HG02588 (cell line): ENCODE results near the gene RAD51B.
"Not testable (repeated sequence)": the region's sequence is repeated elsewhere in the genome, so short reads cannot be mapped to it uniquely, and the experiment has no call there.

Experiments used
- ATAC-seq: cut with Tn5 transposase; IDR thresholded peaks from one replicate; pipeline ENCODE4 v1.9.1; 2021; ENCODE audit warnings: mild to moderate bottlenecking, moderate library complexity; ENCODE audit not compliant: unreplicated experiment

The RAD51B gene

DNA sequence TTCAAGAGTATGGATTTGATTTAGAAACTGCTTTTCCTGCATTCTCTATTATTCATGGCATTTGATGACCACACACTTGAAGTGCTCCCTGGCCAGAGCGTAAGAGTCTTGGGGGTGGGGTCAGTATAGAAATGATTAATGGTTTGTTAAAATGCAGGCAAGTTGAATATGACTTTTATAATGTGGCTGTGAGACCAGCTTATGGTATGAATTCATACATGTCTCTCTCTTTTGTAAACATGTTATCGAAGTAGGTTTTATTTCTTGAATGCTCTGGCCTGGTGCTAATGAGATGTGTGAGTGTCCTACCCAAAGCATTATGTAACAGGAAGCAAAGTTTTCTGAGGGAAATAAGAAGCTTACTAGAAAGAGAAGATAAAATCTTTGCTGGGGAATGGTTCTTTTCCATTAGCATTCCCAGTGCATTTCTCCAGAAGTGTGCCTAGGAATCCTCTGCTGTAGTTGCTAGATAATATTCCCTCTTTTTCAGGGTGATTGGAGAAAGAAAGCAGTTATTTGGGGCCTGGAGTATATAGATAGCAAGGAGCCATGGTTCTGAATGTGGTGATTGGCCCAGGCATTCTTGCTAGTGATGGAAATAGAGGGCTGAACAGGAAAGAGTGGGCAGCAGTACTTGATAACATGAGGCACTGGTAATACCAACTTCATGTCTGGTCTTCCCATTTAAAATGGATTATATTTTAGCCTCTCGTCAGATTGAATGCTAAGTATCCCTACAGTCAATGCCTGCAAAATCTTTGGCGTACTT, 289.7 kb downstream of the RAD51B start:
- no peak for ATAC-seq

DNA sequence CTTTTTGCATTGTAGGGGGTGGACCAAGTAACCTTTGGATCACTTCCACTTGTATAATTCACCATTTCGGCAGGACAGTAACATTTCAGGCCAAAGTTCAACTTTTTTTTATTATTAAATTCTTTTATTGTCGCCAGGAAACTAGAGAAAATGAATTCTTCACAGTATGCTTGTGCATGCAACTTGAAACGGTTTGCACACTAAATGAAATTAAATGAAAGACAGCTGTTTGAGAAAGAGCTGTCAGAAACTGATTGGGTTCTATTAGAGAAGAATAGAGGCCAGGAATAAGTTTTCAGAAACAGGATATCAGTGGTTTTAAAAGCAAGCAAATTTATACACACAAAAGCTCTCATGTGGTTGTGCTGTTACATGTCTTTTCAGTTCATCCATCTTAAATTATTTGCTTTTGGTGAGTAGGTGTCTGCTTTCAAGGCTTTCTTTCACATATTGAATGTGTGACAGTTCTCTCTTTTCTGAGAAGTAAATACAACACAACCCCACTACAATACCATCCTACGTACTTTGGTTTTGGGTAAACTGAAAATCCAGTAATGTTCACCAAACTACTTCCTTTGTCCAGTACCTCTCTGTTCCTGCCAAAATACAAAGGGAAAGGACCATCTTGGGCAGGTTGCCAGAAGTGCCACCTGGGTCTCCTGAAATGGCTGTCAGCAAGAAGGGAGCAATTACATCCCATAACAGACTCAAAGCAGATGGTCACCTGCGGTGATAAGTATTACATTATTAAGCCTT, 291.7 kb downstream of the RAD51B start:
- no peak for ATAC-seq

DNA sequence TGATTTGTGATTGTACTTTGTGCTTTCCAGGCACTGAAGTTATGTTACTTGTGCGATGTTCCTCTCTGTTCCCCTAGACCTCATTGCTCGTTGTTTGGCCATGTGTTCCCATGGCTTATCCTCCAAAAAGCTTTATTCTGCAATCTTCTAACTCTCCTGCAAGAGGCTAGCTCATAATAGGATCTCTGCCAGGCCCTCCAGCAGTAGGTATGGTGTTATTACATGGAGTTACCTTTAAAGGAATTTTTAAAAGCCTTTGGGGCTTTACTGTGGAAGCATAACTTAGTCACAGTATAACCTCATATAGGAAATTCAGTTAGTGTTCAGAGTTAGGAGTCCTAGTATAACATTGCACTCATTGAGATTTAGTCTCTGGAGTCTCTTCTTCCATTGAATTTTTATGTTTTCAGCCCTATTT, 292.3 kb downstream of the RAD51B start:
- no peak for ATAC-seq

DNA sequence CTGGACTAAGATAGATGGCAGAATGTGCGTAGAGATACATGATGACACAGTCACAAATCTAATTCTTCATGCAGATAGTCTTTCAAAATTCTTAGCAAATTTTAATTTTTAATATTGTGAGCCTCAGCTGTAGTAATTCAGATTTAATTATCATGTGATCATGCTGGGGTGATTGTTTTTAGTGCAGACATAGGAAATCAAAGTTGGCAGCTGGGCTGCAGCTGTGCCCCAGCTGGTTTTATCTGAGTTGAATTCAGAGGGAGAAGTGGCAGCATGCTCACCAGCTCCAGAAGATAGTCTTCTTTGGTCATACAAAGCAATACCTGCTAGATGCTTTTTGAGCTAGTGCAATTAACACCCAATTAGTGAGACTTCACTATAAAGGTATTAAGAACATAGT, 292.9 kb downstream of the RAD51B start:
- no peak for ATAC-seq

DNA sequence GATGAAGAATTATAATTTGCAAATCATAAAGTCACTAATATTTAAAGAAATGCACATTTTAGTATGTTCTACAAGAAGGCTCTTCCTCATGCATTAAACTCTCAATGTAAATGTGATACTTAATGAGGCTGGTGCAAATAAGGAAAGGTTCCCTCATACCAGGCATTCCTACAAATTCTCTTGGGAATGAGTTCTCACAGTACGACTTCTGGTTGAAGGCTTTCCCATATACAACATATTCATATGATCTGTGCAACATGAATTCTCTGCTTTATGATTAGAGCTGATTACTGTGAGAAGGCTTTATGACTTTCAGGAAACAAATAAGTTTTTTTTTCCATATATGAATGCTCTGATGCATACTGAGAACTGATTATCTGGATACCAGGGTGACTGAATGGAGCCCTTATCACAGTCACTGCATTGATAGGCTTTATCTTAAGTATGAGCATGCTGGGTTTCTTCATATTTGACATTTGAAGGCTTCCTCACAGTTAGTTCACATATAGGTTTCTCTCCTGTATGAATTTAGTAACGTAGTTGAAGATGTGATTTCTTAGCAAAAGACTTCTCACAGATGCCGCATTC, 293.9 kb downstream of the RAD51B start:
- no peak for ATAC-seq

DNA sequence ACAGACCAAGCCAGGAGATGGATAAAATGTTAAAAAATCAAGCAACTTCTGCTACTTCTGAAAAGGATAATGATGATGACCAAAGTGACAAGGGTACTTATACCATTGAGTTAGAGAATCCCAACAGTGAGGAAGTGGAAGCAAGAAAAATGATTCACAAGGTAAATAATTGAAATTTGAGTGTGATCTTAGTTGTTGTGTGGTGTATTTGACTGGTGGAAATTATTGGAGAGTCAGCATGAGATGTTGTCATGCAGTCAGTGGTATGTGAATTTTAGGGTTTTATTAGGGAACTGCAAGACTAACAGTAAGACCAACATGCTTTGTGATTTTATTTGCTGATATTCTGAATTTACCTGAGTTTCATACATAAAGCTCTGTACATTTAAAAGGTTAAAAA, 296.4 kb downstream of the RAD51B start:
- ATAC-seq, result not testable (repeated sequence)

DNA sequence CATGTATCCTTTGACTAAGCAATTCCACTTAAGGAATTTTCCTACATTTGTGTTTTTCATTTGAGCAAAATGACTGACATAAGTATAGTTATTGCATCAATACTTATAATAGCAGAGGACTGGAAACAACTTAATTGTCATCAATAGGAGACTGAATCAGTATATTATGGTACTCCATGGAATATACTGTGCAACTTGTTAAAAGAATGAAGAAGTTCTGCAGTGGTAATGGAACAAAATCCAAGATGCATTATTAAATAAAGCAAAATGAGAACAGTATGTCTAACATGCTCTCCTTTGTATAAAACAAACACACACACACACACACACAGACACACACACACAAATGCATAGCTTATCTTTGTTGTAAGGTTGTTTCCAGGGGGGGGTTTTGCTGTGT, 303.1 kb downstream of the RAD51B start:
- ATAC-seq, result no peak

DNA sequence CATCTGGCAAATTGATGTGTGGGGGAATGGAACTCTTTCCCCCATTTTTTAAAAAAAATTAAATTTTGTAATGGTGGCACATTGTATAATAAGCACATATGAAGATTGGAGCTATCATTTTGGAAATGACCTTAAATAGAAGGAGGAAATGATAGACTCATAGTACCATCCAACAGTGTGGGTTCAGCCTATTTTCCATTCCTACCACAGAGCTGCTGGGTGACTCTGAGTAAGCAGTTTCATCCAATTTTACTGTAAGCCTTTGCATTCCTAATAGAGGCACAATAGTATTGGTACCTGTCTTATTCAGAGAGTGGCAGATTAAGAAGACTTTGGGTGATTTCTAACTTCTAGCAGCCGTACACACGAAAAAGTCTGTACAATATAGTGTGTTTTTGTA, 304.5 kb downstream of the RAD51B start:
- no peak for ATAC-seq

DNA sequence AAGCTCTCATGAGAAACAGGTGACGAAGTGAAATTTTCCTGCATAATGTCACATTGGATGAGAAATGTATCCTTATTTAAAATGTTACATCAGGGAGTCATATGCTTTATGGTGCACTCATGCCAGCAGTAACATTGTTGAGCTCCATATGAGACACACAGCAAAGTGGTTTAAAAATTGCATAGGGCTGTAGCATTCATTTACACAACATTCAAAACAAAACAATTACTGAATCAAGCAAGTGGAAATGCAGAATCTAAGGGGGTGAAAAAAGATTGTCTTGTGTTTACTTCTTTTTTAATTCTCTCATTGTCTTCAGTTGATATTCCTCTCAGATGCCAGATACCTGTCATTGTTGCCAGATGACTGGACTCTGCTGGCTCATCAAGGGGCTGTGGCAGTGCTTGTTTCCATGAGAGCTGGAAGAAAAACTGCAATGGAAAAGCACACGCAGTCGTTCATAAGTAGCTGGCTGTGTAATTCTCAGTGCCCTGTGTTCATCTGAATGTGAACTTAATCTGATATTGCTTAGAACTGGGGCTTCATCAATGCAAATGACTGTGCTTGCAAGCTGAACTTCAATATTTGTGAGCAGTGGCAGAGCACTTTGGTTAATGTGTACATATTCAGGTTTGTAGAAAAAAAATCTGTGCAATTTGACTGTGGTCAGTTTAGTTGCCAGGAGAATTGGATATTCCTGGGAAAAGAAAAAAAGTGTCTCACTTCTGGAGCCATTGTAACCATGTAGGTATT, 305.6 kb downstream of the RAD51B start:
- ATAC-seq, result no peak

DNA sequence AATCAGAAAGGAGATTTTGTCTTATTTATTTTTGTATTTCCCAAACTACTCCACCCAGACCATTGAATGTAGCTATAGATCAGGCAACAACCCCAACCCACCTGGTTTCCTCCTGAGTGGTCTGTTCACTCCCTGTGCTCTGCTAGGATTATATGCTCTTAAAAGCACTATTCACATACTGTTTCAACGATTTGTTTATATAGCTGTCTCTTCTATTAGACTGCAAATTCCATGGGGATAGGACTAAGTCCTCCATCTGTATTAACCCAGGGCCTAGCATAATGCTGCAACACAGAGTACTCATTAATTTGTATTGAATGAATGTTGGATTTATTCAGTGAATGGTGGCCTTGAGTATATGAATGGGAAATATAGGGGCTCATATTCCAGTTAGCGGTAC, 307.6 kb downstream of the RAD51B start:
- no peak for ATAC-seq

DNA sequence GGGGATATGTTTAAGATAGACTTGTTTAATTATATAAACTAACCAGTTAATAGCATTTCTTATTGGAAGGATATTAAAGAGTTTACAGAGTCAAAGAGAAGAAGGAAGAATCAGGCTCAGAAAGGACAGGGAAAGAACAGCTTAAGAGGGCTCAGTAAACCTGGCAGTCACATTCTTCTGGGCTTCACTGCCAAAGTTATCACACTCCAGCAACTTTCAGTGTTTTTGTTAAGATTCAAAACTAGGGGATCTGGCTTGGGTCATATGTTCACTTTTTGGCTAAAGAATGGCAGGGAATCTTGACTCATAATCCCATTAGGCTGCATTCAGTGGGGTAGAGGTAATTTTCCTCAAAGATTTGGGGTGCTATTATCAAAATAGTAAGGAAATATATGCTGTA, 312.3 kb downstream of the RAD51B start:
- ATAC-seq, result no peak

DNA sequence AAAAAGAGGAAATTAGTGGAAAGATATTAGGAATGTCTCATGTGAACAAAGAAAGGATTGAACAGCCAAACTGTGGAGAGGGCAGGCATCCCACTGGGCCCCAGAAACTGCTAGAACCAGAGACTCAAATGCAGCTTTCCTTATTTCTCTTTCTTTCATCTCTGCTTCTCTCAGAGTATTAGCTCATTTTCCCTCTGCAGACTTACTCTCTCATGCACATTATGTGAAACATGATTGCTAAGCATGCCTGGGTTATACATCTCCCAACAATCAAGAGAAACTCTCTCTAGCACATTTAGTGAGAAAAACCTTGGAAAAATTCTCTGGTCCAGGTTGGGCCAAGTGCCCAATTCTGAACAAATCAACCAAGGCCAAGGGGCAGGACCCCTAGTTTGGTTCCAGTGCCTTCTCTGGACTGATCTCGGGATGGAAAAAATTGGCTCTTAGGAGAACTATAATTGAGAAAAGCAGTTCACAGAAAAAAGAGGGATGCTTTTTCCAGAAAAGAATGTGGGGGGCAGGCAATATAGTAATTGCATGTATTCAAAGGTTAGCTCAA, 313.1 kb downstream of the RAD51B start:
- no peak for ATAC-seq

DNA sequence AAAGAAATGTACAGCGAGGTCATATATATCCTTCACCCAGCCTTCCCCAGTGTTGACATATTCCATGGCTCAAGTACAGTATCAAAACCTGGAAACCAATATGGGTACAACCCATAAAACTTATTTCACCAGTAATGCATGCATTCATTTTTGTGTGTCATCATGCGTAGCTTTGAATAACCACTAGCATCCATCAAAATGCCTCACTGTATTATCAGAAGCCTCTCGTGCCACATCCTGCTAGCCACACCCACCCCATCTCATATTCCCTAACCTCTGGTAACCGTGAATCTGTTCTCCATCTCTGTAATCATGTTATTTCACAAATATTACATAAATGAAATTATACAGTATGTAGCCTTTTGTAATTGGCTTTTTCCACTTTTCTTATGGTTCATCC, 314.3 kb downstream of the RAD51B start:
- no peak for ATAC-seq

DNA sequence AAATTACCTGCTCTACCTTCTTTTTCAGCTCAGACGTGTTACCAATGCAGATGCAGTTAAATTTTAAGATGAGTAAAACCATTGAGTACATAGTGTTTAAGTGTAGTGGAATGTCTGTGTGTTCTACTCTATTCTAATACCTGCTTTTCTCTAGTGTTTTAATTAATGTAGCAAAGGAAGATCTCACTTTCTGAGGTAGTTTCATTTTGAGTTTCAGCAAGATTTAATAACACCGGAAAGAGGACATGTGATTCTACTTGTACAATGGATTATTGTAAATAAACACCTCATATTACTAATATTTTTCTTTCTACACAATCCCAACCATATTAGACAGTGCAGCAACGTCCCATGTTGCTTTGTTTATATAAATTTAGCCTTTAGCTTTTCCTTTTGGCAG, 315.4 kb downstream of the RAD51B start:
- no peak for ATAC-seq

DNA sequence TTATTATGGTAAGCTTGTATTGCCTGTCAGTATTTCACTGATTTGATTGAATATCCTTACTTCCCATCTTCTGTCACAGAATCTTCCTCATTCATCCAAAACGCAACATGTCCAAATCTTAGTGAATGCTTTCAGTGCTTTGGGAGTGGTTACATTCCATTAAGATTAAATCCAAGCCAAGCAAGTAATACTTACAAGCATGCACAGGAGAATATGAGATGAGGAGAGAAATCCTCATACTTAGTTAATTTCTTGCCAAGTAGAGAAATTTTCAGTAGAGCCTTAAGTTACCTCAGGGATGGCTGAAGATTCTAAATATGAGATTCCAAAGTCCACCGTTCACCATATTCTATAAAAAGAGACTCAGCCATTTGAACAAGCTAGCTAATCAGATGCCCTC, 316.0 kb downstream of the RAD51B start:
- no peak for ATAC-seq

DNA sequence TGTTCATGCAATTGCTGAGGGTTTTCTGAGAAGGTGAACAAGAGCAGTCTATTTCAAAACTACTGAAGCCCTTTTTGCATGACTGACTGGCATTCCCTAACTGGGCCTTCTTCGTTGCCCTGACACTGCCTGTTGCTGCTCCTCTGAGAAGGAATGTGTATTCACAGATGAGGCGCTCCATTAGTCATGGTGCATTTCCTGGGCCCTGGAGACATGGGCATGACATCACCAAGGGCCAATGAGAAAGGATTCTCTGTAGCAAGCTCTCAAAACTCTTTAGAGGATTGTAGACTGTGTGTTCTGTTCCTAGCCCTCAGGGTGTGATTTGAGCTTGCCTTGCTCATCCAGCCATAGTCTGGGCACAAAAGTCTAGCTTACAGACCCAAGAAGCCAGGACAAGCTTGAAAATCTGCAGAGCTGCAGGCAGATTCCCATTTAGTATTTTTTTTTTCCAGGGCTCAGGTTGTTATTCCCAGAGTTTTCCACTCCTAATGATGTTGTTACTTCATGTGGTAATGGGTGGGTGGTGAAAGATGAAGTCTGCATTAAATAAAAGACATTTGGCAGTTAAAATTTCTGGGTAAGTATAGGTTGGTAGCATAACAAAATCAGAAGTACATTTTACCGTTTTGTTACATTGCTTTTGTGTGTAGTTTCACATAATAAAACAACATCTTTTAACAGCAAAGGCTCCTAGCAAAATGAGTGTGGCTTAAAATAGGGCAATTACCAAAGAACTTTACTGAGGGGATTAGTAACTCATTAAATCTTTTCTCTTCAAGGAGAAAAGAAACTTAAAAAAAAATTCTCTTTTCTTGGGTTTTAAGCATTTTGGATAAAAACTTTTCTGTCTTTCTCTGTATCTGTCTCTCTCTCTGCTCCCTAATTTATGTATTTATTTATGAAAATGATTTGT, 318.4 kb downstream of the RAD51B start:
- ATAC-seq, result no peak

DNA sequence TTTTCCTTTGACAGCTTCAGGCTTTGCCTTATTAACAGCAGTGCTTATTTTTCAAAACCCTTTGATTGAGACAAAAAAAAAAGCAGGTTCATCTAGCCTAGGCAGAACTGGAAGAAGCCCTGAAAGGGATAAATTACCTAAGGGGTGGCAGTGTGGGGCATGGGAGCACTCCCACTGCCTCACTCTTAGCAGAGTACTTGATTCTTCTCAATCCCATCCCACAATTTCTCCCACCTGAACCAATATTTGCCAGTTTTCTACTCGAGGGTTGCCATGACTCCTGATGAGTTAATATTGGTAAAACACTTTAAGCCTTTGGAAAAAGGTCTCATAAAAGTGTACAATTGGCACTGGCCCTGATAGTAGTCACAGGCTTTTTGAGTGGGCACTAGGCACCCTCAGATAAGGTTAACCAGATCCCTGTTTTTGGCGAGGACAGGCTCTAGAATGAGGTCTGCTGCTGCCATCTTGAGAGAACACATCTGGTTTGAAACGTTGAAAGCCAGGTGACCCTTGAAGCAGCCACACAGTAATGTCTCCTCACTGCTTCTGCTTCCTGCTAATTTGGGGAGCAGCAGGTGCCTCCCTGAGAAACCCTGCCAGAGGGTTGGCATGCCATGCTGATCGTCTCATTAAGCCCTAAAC, 320.0 kb downstream of the RAD51B start:
- ATAC-seq, result no peak

DNA sequence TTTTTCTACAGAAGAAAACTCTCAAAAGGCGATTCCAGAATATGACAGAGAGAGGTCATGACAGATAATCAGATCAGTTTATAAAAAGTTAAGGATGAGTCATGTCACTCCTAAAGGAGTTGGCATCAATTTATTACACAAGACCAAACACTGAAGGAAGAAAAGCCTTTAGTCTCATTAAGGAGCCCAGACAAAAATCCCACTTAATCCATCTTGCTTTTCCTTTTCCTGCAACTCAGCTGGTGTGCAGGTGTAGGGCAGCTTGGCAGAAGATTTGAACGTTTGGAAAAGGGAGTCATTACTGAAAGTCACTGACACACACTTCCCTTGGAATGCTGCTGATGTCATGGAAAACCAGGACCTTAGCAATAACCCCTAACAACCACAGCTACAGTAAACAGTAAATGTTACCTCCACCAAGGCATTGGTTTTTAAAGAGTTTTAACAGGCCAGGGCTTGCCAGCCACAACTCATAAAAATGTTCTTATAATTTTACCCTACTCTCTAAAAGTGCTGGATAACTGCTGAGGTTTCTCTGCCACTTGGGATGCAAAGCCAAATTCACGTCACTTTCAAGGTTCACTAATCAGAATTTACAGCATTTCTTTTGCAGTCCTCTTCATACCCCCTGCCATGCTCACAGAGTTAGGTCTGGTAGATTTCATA, 320.6 kb downstream of the RAD51B start:
- ATAC-seq, result no peak

DNA sequence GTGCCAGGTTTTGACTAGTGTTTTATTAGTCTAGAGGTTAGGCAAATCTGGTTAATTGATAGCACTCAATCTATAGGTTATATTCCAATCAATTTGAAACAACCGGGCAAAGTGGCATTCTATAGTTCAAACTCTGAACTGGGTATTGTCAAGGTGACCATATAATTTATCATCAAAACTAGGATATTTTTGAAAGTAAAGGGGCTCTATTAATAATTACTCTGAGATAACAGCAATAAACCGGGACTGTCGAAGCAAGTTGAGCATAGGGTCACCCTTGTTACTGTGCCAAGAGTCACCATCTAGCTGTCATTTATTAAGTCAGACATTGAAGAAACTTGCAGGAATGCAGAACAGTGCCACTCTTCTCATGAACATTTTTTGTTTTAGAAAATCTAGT, 321.2 kb downstream of the RAD51B start:
- no peak for ATAC-seq
